ENCODE measurements around the gene AKR7A2.
"Not testable (repeated sequence)": the region's sequence is repeated elsewhere in the genome, so short reads cannot be mapped to it uniquely, and the experiment has no call there.

AKR7A2 gene

GRCh38 chr1:19294638-19295037 lies 17.3 kb downstream of the AKR7A2 start:
- no peak for DNase-seq

- DNase-seq: no peak
These were observed 22.7 kb downstream of the AKR7A2 start for GRCh38 chr1:19289244-19289643.

GRCh38 chr1:19288324-19289241 lies 23.4 kb downstream of the AKR7A2 start, which contains the start of gene AKR7A3:
Gene AKR7A3 (minus strand): TSS chr1:19288770. CDS start chr1:19288709, 61 bp downstream.
- DNase-seq: peak; percentile 48

- no peak for DNase-seq
These were observed 24.3 kb downstream of the AKR7A2 start for GRCh38 chr1:19287436-19288185.

GRCh38 chr1:19285807-19286206 lies 26.1 kb downstream of the AKR7A2 start:
- DNase-seq: not testable (repeated sequence)

- DNase-seq: not testable (repeated sequence)
These were observed 26.6 kb downstream of the AKR7A2 start for GRCh38 chr1:19285366-19285765.

- no peak for DNase-seq
These were observed 27.1 kb downstream of the AKR7A2 start for GRCh38 chr1:19284881-19285280.

GRCh38 chr1:19283891-19284290 lies 28.1 kb downstream of the AKR7A2 start:
- no peak for DNase-seq

- no peak for DNase-seq
These were observed 37.3 kb downstream of the AKR7A2 start for GRCh38 chr1:19274636-19275035.

- not testable (repeated sequence) for DNase-seq
These were observed 38.0 kb downstream of the AKR7A2 start for GRCh38 chr1:19273844-19274531.

- no peak for DNase-seq
These were observed 38.7 kb downstream of the AKR7A2 start for GRCh38 chr1:19273106-19273843.

GRCh38 chr1:19272064-19272463 lies 39.9 kb downstream of the AKR7A2 start:
- no peak for DNase-seq

- not testable (repeated sequence) for DNase-seq
These were observed 41.6 kb downstream of the AKR7A2 start for GRCh38 chr1:19270343-19270730.

GRCh38 chr1:19269427-19270342 lies 42.3 kb downstream of the AKR7A2 start:
- not testable (repeated sequence) for DNase-seq

GRCh38 chr1:19268445-19268844 lies 43.5 kb downstream of the AKR7A2 start:
- no peak for DNase-seq

GRCh38 chr1:19262744-19263143 lies 49.2 kb downstream of the AKR7A2 start:
- no peak for DNase-seq

- no peak for DNase-seq
These were observed 49.9 kb downstream of the AKR7A2 start for GRCh38 chr1:19262047-19262446.

- DNase-seq: peak; percentile 56
These were observed 51.5 kb downstream of the AKR7A2 start for GRCh38 chr1:19260211-19261138.

GRCh38 chr1:19258353-19258752 lies 53.6 kb downstream of the AKR7A2 start:
- DNase-seq: no peak
